GM19372 (cell line): ENCODE results near the gene CEP104.
A peak's percentile ranks its signal among the peaks of the same experiment; 100 is the strongest.

Experiments
- ATAC-seq: cut with Tn5 transposase; IDR thresholded peaks from one replicate; pipeline ENCODE4 v1.9.1; 2021; ENCODE audit warnings: mild to moderate bottlenecking, low read depth, moderate library complexity; ENCODE audit not compliant: unreplicated experiment

The CEP104 gene

GRCh38 chr1:3856923-3857790 is at the start of gene CEP104, which contains the start of gene DFFB:
TSS of gene CEP104 (minus strand) at chr1:3857211. CDS start at chr1:3852407, 4,804 bp downstream.
TSS of gene DFFB (plus strand) at chr1:3857476. CDS start at chr1:3857604, 128 bp downstream.
- peak; percentile 97 for ATAC-seq

GRCh38 chr1:3906672-3907020 is 49.6 kb upstream of the CEP104 start:
- ATAC-seq, result no peak

GRCh38 chr1:3905953-3906671 is 49.1 kb upstream of the CEP104 start:
- ATAC-seq, result no peak

GRCh38 chr1:3905266-3905952 is 48.4 kb upstream of the CEP104 start:
- ATAC-seq, result no peak

GRCh38 chr1:3904843-3905185 is 47.8 kb upstream of the CEP104 start:
- ATAC-seq, result no peak

- ATAC-seq, result no peak
Observed at GRCh38 chr1:3904006-3904842, 47.2 kb upstream of the CEP104 start.

GRCh38 chr1:3903141-3904005 is 46.4 kb upstream of the CEP104 start:
- no peak for ATAC-seq

- ATAC-seq, result no peak
Observed at GRCh38 chr1:3902571-3903091, 45.6 kb upstream of the CEP104 start.

GRCh38 chr1:3902111-3902511 is 45.1 kb upstream of the CEP104 start:
- no peak for ATAC-seq

GRCh38 chr1:3900969-3901529 is 44.0 kb upstream of the CEP104 start:
- ATAC-seq, result peak; percentile 50

GRCh38 chr1:3900150-3900968 is 43.3 kb upstream of the CEP104 start, which contains the start of gene C1orf174:
TSS of gene C1orf174 (minus strand) at chr1:3900272. CDS start at chr1:3900186, 86 bp downstream.
- peak; percentile 62 for ATAC-seq

- ATAC-seq, result peak; percentile 1
Observed at GRCh38 chr1:3899754-3900149, 42.7 kb upstream of the CEP104 start.

GRCh38 chr1:3898994-3899753 is 42.2 kb upstream of the CEP104 start:
- no peak for ATAC-seq

GRCh38 chr1:3898475-3898735 is 41.4 kb upstream of the CEP104 start:
- ATAC-seq, result no peak

GRCh38 chr1:3896396-3897000 is 39.5 kb upstream of the CEP104 start:
- ATAC-seq, result no peak

GRCh38 chr1:3895951-3896325 is 38.9 kb upstream of the CEP104 start:
- no peak for ATAC-seq
